Inflammatory macrophage treated with lipopolysaccharide for 1 hour (primary cell): Measurements from ENCODE around the gene ACAP2.
A peak's percentile ranks its signal among the peaks of the same experiment; 100 is the strongest.
"Not testable (repeated sequence)": the region's sequence is repeated elsewhere in the genome, so short reads cannot be mapped to it uniquely, and the experiment has no call there.

Source experiments
- DNase-seq, 2 donors: peaks; one replicate each; pipeline ENCODE4 v3.0.0-alpha.2; 2020 to 2022

Gene ACAP2

DNA sequence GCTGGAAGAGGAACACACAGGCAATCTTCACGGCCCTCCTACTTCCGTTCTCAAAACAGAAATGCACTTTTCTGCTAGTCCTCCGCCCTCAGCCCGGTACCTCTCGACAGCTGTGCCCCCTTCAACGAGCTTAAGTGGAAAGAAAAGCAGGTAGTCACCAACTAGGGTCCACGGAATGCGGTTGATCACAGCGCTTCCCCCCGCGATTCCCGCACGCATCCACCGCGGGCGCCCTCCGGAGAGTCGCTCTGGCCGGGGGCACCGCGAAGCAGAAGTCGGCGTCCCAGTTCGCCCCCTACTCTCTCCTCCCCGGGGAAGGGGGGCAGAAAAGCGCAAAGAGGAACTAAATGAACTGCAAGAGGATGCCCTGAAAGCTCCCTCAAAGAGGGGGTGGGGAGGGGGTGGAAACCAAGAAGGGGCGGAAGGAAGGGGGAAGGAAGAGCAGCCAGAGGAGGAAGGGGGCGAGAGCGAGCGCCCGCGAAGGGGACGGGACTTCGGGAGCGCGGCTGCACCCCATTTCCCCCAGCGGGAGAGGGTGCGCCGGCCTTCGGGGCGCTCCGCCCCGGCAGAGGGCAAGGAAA, 738 bp downstream of the ACAP2 start:
- peak; percentile 51 to 52 for DNase-seq

- DNase-seq, result peak in 1 of 2 donors; percentile 60
Observed at GRCh38 chr3:195441476-195441991, 1.3 kb downstream of the ACAP2 start.

GRCh38 chr3:195441051-195441450, 1.8 kb downstream of the ACAP2 start:
- no peak for DNase-seq

GRCh38 chr3:195440379-195440778, 2.4 kb downstream of the ACAP2 start:
- no peak for DNase-seq

DNA sequence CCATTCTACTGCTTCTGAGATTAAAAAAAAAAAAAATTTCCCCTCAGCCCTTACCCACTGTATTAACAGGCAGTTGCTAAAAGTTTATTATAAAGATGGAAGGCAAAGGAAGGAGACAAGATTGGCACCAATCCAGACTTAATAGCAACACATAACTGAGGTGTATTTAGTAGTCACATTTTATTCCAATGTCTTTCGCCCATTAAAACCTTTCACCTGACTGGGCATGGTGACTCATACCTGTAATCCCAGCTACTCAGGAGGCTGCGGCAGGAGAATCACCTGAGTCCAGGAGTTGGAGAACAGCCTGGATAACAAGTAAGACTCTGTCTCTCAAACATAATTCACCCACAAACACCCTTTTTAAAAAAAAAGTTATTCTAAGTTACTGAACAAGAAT, 4.4 kb downstream of the ACAP2 start:
- DNase-seq, result no peak

GRCh38 chr3:195425849-195426248, 17.0 kb downstream of the ACAP2 start:
- no peak for DNase-seq

DNA sequence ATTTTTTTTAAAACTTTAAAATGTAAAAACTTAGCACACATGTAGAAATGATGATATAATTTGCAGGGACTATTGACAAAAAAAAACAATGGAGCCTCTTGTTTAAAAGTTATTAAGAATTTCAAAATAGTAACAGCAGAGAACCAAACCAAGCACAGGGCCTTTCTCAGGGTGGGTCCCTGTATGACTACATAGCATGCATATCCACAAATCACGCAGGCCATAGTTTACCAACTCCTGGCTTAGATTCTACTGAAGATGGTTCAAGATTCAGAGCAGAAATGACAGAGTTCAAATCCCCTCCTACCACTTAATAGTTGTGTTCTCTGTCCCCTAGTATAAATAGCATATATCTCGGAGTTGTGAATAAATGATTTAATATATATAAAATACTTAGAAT, 19.0 kb downstream of the ACAP2 start:
- DNase-seq, result no peak

DNA sequence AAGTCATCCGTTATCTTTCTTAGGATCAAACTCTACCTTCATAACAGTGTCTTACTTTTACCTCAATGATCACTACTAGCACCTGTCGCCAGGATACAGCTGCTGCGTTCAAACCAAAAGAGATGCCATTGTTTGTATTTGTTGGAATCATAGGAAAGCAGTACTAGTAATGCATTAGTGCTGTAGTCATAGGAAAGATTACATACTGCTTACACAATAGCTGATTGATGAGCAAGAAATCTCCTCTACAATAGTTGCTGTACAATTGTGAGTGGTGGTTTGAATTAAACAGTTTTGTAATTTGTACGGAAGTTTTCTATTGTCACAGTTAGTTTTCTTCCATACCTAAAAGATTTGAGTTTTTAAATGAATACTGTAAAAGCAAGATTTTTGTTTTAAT, 21.4 kb downstream of the ACAP2 start:
- DNase-seq, result no peak

- DNase-seq, result no peak
Observed at GRCh38 chr3:195416795-195417194, 26.0 kb downstream of the ACAP2 start.

- no peak for DNase-seq
Observed at GRCh38 chr3:195411836-195412235, 31.0 kb downstream of the ACAP2 start.

- DNase-seq, result no peak
Observed at GRCh38 chr3:195410546-195410945, 32.3 kb downstream of the ACAP2 start.

GRCh38 chr3:195407531-195408409, 35.0 kb downstream of the ACAP2 start:
- DNase-seq, result no peak

DNA sequence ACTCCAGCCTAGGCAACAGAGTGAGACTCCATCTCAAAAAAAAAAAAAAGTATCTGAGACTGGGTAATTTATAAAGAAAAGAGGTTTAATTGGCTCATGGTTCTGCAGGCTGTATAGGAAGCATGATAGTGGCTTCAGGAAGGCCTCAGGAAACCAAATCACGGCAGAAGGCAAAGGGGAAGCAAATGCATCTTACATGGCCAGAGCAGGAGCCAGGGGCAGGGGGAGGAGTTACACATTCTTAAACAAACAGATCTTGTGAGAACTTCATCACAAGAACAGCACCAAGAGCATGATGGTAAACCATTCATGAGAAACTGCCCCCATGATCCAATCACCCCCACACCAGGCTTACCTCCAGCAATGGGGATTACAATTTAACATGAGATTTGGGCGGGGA, 37.2 kb downstream of the ACAP2 start:
- DNase-seq, result no peak

DNA sequence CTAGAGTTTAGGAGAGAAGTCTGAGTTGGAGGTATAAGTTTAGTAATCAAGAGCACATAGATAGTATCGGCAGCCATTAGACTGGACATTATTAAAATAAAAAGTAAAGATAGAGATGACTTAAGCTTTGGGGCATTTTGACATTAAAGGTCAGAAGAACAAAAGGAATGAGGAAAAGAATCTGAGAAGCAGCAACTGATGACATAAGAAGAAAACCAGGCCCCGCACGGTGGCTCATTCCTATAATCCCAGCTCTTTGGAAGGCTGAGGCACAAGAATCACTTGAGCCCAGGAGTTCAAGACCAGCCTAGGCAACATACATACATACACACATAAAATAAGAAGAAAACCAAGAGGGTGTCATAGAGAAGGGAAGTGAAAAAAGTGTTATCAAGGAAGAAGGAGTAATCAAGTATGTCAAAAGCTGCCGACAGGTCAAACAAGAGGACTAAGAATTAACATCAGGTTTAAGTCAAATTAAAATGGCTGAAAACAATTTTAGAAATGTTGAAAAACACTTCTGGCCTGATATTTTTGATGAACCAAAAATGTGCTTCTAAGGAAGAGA, 38.9 kb downstream of the ACAP2 start:
- DNase-seq, result no peak

GRCh38 chr3:195403244-195403643, 39.6 kb downstream of the ACAP2 start:
- DNase-seq, result no peak

DNA sequence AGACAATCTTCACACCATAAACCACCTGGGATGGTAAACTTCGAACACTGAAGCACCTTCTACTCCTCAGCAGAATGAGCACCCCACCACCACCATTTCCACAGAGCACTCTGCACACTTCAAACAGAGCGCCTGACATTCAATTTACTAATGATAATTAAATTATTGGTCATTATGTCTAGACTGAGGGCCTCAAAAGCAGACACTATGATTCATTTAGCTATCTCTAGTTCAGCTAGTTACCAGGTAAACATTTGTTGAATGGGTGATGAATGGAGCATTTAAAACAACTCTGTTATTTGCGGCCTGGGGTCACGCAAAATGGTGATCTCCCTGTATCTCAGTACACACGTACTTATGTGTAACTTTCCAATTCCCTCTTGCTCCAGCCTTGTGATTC, 40.9 kb downstream of the ACAP2 start:
- DNase-seq, result no peak

- not testable (repeated sequence) for DNase-seq
Observed at GRCh38 chr3:195398460-195398859, 44.4 kb downstream of the ACAP2 start.

- no peak for DNase-seq
Observed at GRCh38 chr3:195397524-195397923, 45.3 kb downstream of the ACAP2 start.

DNA sequence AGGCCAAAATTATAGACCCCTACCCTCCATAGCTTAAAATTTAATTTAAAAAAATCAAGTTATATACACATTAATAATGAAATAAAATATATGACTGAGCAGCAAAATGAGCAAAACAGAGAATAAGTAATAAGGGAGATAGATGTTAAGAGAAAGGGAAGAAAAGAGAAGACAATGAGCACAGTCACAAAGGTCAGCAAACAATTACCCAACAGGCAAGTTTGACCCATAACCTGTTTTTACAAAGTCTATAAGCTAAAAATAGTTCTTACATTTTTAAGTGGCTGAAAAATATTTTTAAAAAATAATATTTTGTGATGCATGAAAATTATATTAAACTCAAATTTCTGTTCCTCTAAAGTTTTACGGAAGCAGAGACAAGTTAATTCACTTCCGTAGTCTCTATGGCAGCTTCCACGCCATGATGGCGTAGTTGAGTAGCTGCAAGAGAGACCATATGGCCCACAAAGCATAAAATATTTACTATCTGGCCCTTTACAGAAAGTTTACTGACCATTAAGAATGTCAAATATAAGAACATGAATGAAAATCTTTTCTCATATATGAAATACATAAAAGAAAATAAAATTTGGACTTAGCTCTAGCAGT, 47.5 kb downstream of the ACAP2 start:
- no peak for DNase-seq

- DNase-seq, result no peak
Observed at GRCh38 chr3:195394700-195395099, 48.1 kb downstream of the ACAP2 start.

DNA sequence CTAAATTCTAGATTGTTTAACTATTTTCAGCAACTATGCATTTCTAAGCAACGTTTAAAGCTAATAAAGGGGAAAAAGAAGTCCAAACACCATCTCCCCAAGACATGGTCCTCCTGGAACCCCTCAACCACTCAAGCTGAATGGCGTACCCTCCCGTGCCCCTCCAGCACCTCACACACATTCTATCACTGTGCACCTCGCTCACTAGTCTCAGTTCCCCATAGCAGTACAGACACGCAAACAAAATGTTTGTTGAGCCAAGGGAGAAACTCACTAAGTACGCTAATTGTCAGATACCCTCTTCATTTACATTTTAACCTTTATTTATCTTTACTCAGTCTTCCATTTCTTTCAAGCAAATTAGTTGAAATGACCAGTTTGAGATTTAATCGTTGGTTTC, 48.8 kb downstream of the ACAP2 start:
- no peak for DNase-seq

DNA sequence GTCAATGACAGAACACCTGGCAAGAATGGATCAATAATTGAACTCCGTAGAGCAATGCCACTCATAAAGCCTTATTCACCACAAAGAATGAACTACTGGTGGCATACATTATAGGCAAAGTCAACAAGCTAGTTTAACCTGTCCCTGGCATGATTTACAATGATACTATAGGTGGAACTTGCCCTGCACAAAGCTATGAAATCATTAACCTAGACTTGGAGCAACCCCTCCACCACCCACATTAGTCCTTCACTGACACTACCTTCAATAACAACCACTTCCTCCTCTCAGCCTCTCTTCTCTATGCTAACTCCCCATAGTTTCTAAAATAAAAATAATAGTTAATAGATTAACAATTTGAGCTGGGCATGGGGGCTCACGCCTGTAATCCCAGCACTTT, 54.4 kb downstream of the ACAP2 start:
- no peak for DNase-seq

GRCh38 chr3:195386739-195387138, 56.1 kb downstream of the ACAP2 start:
- no peak for DNase-seq

- DNase-seq, result no peak
Observed at GRCh38 chr3:195385526-195385925, 57.3 kb downstream of the ACAP2 start.
